HG03442 (cell line): ENCODE measurements around the gene CLCA1.

ENCODE experiments used
- ATAC-seq: cut with Tn5 transposase; IDR thresholded peaks from one replicate; pipeline ENCODE4 v1.9.1; 2021; ENCODE audit warnings: mild to moderate bottlenecking, moderate library complexity; ENCODE audit not compliant: unreplicated experiment

The CLCA1 gene

DNA sequence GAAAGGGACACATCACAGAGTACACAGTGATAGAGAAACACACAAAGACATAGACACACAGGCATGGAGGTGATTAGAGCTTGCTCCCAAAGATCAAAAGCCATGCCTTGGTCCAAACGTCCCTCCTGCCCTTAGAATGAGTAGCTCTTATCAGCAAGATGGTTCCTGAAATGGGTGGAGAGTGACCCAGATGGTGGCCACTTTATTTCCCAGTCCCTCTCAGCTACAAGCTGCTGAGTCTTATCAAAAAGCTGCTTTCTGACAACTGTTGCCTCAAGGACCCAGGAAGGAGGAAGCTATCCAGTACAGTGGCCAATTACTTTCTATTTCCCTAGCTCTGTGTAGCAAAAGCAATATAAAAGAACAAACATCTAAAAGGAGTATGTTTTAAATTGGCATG lies 7.7 kb upstream of the CLCA1 start:
- ATAC-seq = no peak

DNA sequence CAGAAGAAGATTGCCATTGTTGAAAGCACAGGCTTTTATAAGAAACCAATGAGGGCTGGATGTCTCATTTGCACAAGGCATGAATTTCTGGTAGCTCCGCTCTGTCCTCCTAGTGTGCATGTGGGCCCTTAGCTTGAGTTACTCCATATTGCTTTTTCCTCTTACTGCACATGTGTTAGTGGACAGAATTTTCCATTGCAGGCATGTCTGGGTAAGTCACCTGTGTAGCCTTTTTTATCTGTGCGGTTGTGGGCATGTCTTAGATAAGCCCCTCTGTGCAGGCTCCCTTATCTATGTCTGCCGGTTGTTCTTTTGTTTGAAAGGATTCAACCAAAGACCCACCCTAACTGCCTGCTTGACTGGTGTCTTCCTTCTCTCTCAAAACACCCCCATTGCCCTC lies 7.2 kb upstream of the CLCA1 start:
- ATAC-seq = no peak

DNA sequence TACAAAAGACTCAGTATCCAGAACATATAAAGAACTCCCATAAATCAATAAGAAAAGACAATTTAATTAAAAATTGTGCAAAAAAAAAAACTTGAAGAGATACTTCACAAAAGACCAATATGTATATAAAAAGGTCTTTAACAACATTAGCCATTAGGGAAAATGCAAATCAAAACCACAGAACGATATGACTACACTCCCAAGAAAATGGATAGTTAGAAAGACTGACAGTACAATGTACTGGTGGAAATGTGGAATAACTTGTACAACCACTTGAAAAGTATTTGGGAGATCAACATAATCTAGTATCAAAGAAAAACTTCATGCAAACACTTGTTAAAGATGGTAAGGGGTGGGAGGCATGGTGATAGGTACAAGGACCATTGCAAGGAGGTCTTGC lies 3.9 kb upstream of the CLCA1 start:
- ATAC-seq = no peak

DNA sequence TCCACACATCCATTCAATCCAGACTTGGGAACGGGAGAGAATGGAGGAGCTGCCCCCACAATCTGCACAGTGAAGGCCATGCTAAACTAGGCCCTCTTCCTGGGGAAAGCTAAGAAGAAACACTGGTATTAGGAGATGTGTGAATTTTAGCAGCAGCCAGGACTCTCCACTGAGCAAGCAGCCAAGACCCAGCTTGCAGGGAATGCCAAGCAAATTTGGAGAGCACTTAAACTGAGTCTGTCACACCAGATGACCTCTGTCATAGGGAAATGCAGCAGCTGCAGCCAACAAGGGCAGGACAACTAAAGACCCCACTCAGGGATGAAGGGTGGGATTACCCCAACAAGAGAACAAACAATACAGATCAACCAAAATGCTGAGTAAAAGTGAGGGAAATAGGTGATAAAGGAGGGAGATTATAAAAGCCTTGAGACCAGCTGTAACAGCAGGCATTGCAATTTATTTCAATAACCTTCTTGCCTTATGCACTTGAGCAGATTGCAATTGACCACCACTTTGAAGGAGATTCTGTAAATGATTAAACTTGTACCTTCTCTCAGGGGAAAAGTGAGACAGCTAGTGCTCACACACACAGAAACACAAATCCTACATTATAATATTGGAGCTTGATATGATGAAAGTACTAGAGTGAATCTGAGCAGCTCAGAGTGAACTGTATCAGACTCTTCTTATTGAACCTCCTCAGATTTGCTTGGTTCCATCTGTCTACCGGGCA lies 2.5 kb upstream of the CLCA1 start:
- ATAC-seq = no peak

DNA sequence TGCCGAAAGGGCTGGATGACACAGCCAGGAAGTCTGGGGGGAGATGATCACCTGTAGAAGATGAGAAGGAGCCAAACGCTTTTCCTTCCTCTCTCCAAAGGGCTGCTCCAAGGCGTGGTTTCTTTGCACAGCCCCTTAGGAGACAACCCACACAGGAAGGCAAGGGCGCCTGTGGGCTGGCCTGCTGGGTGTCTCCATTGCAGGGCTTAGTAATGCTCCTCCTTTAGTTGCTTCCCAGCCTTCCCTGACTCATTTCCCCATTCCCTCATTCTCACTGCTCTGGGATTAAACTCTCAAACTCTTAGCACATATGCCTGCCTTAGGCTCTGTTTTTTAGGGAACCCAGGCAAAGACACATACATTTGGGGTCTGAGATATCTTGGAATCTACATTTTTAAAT lies 1.7 kb upstream of the CLCA1 start:
- ATAC-seq = no peak

DNA sequence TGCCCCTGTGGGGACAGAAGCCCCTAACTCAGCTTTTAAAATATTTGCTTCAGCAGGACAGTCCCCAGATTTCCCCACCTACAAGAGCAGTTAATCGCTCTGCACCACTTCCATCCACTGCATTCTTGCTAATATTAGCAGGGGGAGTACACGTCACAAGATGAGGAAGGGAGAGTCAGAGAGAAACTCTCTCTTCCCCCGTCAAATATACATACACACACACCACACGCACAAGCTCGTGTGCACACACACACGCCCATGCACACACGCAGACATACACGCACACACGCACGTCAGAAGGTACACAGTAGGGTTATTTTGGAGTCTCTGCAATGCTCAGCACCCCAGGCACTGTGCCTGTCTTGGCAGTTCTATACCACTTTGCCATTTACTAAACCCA lies 2.1 kb downstream of the CLCA1 start:
- peak; percentile 67 for ATAC-seq

DNA sequence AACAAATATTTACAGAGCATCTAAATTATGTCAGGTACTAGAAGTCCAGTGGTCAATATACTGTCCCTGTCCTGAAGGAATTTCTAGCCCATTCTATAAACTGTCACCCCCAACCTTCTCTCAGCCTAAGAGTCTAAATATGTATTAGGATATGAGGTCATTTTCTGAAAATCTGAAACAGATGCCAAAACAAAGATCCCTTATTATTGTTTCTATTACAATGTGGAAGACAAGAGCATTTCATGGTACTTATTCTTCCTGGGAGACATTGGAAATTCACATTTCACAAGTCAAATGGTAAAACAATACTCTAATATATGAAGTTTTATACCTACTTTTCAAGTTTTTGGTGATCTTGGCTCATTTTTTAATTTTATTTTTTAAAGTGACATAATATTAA lies 2.6 kb downstream of the CLCA1 start:
- ATAC-seq = no peak

DNA sequence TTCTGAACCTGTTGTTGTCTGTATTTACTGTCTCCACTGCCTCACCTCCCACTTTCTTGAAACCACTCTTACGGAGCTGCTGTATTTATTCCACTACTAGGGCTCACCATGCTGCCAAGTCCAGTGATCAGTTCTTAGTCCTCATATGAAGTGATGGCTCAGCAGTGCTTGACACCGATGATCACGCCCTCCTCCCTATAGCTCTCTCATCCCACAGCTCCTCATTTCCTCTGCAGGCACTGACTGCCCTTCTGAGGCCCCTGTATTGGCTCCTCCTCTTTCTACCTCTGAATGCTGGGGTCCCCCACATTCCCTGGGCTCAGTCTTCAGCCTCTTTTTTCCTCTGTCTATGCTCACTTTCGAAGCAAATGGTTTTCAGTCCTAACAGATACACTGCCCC lies 3.4 kb downstream of the CLCA1 start:
- no peak for ATAC-seq

DNA sequence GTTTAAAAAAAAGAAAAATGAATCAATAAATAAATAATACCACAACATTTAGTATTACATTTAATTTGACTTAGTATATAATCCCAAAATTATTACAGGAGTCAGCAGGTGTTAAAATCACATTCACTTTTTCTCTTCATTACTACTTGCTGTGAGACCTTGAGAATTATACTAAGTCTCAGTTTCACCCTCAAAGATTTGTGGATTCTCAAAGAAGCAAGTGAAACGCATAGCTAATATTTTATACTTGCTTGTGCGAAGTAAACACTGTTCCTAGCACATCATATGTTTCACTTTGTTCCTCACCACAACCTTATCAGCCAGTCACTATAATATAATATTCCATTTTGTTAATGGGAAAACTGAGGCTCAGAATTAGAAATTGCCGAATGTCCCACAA lies 4.0 kb downstream of the CLCA1 start:
- ATAC-seq = no peak

DNA sequence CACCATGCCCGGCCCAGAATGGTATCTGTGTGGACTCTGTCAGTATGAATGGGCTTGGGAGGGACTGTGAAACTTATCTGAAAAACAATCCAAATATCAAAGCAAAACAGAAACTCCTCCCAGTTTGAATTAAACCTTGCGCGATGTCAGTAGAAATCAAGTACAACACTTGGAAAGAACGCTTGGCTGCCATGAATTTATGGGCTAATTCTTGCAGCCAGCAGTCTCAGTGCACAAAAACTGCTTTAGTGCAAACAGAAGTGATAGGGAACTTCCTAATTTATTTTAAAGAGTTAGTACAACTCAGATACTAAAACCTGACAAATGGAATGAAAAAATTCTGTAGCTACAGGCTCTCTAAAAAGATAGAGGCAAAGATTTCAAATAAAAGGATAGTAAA lies 8.5 kb downstream of the CLCA1 start:
- ATAC-seq = no peak

DNA sequence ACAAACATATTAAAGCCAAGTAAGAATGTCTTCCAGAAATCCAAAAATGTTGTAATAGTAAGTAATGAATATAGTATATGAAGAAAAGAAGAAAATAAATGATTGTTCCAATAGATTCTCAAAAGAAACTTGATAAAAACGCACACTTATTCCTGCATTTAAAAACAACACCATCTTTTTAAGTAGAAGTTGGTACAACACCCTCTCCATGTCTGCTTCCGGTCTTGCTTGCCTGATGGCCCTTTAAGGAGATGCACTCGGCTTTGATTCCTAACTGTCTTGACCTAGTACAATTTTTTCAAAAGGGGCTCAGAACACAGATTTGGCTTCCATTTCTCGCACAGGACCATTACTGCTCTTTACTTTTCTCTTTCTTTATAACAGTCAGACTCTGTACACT lies 9.0 kb downstream of the CLCA1 start:
- ATAC-seq = no peak

DNA sequence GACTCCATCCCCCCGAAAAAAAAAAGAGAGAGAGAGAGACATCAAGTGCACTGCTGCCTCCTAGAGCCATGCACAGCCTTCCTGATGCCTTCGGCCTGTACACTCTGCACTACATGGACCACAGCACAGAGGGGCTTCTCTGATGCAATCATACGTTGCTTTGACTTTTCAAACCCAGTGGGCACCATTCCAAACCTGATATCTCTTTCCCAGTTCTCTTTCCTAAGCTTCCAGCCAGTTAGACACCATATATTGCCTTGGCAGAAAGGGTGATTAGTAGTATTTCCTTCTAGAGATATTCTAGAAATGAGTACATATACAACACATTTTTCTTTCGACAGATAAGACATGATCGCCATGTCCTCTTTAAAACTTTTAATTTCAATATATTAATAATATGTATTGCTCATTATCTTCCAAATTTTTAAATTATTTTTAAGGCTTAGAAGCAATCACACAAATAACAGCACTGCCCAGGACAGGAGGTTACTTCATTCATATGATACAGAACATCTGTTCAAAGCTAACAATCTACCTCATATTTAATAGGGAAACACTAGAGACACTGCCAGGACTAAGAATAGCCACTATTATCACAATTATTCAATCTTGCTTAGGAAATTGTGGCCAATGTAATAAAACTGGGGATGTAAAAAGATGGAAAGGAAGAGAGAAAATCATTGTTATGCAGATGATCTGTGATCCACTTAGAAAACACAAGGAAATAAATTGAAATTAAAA lies 9.9 kb downstream of the CLCA1 start:
- no peak for ATAC-seq

DNA sequence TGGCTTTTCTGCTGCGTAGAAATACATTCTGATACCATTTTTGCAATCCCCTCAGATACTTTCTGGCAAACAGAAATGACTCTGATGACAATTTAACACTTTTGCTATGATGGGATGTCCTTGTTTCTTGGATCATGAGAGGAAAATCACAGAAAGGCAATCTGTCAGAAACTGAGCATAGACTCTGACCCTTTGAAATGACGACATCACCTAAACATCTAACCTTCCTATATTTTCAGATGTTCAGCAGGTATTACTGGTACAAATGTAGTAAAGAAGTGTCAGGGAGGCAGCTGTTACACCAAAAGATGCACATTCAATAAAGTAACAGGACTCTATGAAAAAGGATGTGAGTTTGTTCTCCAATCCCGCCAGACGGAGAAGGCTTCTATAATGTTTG lies 13.2 kb downstream of the CLCA1 start:
- no peak for ATAC-seq

DNA sequence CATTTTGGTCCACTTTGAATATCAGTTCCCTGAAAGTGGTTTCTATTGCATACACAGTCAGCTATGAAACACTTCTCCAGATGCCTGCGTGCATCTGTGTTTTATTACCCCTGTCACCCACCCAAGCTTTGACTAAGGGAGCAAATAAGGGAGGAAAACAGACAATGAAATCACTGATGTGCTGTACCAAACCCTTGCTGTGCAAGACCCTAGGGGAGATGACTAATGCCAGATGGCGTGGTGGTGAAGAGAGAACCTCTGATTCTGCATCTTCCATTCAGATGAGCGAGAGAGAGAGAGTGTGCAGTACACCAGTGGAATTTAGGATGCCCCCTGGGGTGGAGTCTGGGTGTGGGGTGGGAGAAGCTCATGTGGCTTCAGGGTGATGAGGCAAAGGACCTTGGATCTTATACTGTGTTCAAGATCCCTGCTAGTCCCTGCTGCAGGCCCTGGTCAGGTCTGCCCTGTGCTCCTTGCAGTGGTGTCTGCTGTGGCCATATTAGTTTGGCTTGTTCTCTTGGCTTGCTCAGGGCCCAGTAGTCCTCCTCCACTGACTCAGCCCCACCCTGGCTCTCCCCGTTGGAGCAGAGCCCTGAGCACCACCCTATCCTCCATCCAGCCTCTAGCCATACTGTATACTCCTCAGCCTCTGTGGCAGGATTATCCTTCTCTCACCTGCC lies 18.5 kb downstream of the CLCA1 start:
- no peak for ATAC-seq

DNA sequence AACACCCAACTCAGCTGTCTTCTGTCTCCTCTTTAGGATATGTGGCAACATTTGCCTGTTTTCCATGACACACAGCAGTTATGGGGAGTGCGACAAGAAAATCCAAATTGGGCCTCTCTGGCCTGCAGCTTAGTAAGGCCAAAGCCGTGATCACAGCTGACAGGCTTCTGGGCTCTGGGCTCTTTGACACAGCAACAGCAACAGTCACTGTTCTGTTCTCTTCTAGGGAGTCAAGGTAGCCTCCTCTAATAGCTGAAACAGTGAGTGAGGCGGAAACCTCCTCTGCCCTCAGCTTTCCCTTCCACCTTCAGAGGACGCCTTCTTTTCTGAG lies 19.0 kb downstream of the CLCA1 start:
- ATAC-seq = no peak

DNA sequence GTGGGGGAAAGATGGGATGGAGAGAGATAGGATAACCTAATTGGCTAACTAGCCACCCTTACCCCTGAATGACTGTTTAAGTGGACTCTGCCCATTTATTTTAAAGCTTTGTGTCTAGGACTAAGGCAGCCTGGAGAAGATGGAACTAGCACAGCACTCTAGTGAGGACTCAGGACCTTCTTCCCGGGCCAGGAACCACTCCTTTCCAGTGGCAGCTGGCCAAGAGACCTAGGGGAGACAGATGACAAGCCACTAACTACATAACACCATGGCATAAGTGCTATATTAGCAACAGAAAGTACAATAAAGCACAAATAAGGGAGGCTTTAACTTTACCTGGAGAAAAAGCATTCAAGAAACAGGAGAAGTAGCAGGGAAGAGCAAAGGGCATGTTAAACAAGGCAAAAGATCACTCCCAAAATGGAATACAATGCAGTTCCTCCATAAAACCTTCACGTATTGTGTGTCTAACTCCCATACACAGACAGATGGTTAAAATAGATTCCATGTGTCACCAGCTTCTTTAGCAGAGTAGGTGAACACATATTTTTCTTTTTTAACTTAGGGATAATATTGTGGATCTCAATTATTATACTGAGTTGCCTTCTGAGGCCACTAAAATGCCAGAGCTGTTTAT lies 20.6 kb downstream of the CLCA1 start:
- ATAC-seq = no peak

DNA sequence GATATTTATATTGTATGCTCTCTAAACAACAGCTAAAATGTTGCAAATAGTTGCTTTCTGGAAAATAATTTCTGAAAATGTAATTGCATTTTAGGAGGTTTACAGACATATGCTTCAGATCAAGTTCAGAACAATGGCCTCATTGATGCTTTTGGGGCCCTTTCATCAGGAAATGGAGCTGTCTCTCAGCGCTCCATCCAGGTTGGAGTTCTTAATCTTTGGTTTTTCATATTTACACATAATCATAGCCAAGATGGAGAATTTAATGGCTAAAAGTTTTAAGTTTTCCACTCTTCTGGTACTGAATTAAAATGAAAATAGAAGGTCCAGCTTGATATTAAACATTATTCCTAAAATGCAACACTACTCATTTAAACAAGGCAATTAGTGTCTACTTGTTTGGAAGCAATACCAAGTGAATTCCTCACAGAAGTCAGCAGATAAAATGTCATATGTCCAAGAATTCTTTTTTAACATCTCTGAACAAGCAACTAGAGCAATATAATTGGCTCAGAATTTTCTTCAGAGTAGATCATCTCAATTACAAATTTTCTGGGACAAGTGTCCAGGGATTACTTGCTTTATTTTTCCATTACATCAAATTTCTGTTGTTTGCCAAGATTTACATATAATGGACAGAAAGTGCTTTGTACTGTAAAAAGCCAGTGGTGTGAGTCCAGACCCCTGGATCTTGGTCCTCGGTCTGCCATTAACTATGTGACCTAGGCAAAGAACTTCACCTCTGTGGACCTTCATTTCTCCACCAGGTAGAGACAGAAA lies 22.6 kb downstream of the CLCA1 start:
- ATAC-seq = no peak

DNA sequence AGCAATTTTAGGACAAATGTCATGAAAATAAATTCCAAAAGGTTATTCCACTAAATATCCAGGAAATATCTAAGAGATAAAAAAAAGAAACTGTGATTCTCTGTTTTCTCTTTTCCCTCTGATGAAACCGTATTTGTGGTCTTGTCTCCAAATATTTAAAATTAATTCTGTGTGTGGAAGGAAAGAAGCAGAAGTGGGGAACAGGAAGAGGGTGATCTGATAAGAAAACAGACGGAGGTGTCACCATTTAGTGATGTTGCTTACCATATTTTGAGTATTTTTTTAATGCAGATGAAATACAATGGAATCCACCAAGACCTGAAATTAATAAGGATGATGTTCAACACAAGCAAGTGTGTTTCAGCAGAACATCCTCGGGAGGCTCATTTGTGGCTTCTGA lies 29.6 kb downstream of the CLCA1 start:
- no peak for ATAC-seq

DNA sequence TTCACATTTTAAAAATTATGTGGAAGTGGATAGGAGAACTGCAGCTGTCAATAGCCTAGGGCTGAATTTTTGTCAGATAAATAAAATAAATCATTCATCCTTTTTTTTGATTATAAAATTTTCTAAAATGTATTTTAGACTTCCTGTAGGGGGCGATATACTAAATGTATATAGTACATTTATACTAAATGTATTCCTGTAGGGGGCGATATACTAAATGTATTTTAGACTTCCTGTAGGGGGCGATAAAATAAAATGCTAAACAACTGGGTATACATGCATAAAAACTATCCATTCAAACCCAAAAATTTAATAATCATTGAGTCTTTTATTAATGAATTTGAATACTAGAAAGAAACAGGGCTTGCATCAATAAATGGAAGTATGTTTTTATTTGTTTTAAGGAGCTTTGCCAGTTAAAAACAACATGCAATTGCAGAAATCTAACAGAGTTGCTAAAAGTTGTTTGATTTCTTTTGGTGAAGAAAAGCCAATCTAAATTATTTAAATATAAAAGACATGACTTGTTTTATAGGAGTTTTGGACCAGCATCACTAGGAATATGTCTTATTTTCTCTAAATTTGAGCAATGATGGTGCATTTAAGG lies 31.4 kb downstream of the CLCA1 start:
- ATAC-seq = no peak

DNA sequence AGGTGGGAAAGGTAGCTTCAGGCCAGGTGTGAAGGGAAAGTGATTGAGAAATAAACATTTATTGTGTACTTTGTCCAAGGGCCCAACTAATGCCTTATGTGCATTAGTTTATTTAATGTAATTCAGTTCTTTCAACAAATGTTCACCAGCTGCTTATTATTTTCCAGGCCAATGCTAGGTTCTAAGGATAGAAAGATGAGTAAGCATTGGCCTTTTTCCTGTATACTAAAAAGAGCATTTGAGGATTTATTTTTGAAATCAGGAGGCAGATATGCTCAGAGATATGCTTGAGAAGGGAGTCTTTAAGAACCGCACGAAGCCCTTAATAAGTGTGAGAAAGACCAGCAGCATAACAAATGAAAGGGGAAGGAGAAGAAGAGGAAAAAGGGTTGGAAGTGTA lies 32.0 kb downstream of the CLCA1 start:
- no peak for ATAC-seq
